ENCODE results near the gene ITGA1.

The ITGA1 gene

GRCh38 chr5:52897238-52897614, 109.5 kb downstream of the ITGA1 start:
- no peak for DNase-seq (ENCODE audit: low read depth)

- no peak for DNase-seq (ENCODE audit: low read depth)
These were observed 111.4 kb downstream of the ITGA1 start for GRCh38 chr5:52898961-52899680.

GRCh38 chr5:52903142-52903541, 115.4 kb downstream of the ITGA1 start:
- no peak for DNase-seq (ENCODE audit: low read depth)

- DNase-seq (ENCODE audit: low read depth), result no peak
These were observed 118.6 kb downstream of the ITGA1 start for GRCh38 chr5:52906343-52906742.

- DNase-seq (ENCODE audit: low read depth), result no peak
These were observed 119.1 kb downstream of the ITGA1 start for GRCh38 chr5:52906845-52907244.

- DNase-seq (ENCODE audit: low read depth), result no peak
These were observed 121.5 kb downstream of the ITGA1 start for GRCh38 chr5:52909192-52909591.

- no peak for DNase-seq (ENCODE audit: low read depth)
These were observed 122.4 kb downstream of the ITGA1 start for GRCh38 chr5:52910071-52910470.

- DNase-seq (ENCODE audit: low read depth), result peak; percentile 11
These were observed 127.6 kb downstream of the ITGA1 start for GRCh38 chr5:52915176-52915875.

GRCh38 chr5:52920929-52921328, 133.2 kb downstream of the ITGA1 start:
- no peak for DNase-seq (ENCODE audit: low read depth)

- DNase-seq (ENCODE audit: low read depth), result no peak
These were observed 134.7 kb downstream of the ITGA1 start for GRCh38 chr5:52922384-52922783.

- DNase-seq (ENCODE audit: low read depth), result no peak
These were observed 136.7 kb downstream of the ITGA1 start for GRCh38 chr5:52924456-52924855.

- no peak for DNase-seq (ENCODE audit: low read depth)
These were observed 137.3 kb downstream of the ITGA1 start for GRCh38 chr5:52925001-52925400.

GRCh38 chr5:52928689-52929088, 141.0 kb downstream of the ITGA1 start:
- DNase-seq (ENCODE audit: low read depth), result no peak

GRCh38 chr5:52938226-52938625, 150.5 kb downstream of the ITGA1 start:
- no peak for DNase-seq (ENCODE audit: low read depth)

GRCh38 chr5:52943285-52943684, 155.6 kb downstream of the ITGA1 start:
- no peak for DNase-seq (ENCODE audit: low read depth)

GRCh38 chr5:52943808-52944207, 156.1 kb downstream of the ITGA1 start:
- no peak for DNase-seq (ENCODE audit: low read depth)

- no peak for DNase-seq (ENCODE audit: low read depth)
These were observed 157.3 kb downstream of the ITGA1 start for GRCh38 chr5:52945040-52945439.

GRCh38 chr5:52947208-52947607, 159.5 kb downstream of the ITGA1 start:
- no peak for DNase-seq (ENCODE audit: low read depth)

GRCh38 chr5:52947851-52948250, 160.1 kb downstream of the ITGA1 start:
- no peak for DNase-seq (ENCODE audit: low read depth)

GRCh38 chr5:52948418-52949076, 160.8 kb downstream of the ITGA1 start:
- peak; percentile 12 for DNase-seq (ENCODE audit: low read depth)

- no peak for DNase-seq (ENCODE audit: low read depth)
These were observed 163.0 kb downstream of the ITGA1 start for GRCh38 chr5:52950686-52951085.

GRCh38 chr5:52952483-52952882, 164.8 kb downstream of the ITGA1 start:
- DNase-seq (ENCODE audit: low read depth), result no peak

- no peak for DNase-seq (ENCODE audit: low read depth)
These were observed 168.3 kb downstream of the ITGA1 start for GRCh38 chr5:52956014-52956413.
